Uterus (tissue), 2 donors: ENCODE data around the gene IGHMBP2.

ENCODE experiments used
- CTCF ChIP-seq, 4 experiments: fragments of 200-600 bp in 2 of 4; fragments of 450-650 bp in 2 of 4; sonication (generic) in 2 of 4; IDR thresholded peaks; one replicate each; pipeline ENCODE4 v1.5.1; 2016 to 2019; ENCODE audit warnings: antibody characterized with exemption in 4 of 4, mild to moderate bottlenecking in 2 of 4, moderate library complexity in 1 of 4
- POLR2A ChIP-seq, 2 donors: fragments of 450-650 bp; IDR thresholded peaks; one replicate each; pipeline ENCODE4 v1.6.1; 2016; ENCODE audit warnings: antibody characterized with exemption in 2 of 2, mild to moderate bottlenecking in 1 of 2, moderate library complexity in 1 of 2

GRCh38 chr11:68905421-68906360 is 2.0 kb downstream of the IGHMBP2 start:
- TF ChIP-seq CTCF (IDR thresholded peaks at IDR 0.05) (no peak), POLR2A (IDR thresholded peaks at IDR 0.05) (no peak)
